Measurements from ENCODE around the gene CD69. TPM values are rescaled to one million over a fixed set of nuclear protein-coding genes. Genes with fewer than 3 reads are reported as not detected.

Gene CD69
- polyA plus RNA-seq, 1 donor from 2014 or later, result 0.72 TPM

- H3K79me2 ChIP-seq (replicated peaks; ENCODE audit: insufficient read depth, low read length), result no peaks in the 10 kb centered on the region
Observed at GRCh38 chr12:9753073-9753472, 7.6 kb downstream of the CD69 start.

GRCh38 chr12:9752145-9752933 is 8.4 kb downstream of the CD69 start:
- no peaks in the 10 kb centered on the region for H3K27me3 ChIP-seq (ENCODE audit: insufficient read depth, low read depth, low read length)
- no peak overlapping the region for H3K27ac ChIP-seq (ENCODE audit: low read length)
- H3F3A ChIP-seq (ENCODE audit: insufficient read depth, low read length, poor library complexity, severe bottlenecking), result no peaks in the 10 kb centered on the region
- H3K9ac ChIP-seq (ENCODE audit: low read length), result no peak overlapping the region
- no peak overlapping the region for H3K4me2 ChIP-seq (ENCODE audit: low read length)
- H3K4me3 ChIP-seq (ENCODE audit: low read length), result no peak overlapping the region
- H3K79me2 ChIP-seq (replicated peaks; ENCODE audit: insufficient read depth, low read length), result no peaks in the 10 kb centered on the region
- H3K36me3 ChIP-seq (ENCODE audit: insufficient read depth, low read length), result no peaks in the 10 kb centered on the region
- H2AFZ ChIP-seq (ENCODE audit: low read depth, low read length), result no peak overlapping the region
- H4K20me1 ChIP-seq (ENCODE audit: insufficient read depth), result no peaks in the 10 kb centered on the region
- no peaks in the 10 kb centered on the region for H3K9me2 ChIP-seq (ENCODE audit: insufficient read depth, low read length)
- H3K9me3 ChIP-seq (ENCODE audit: low read length), result no peaks in the 10 kb centered on the region
- no peak for TF ChIP-seq TAF1 (IDR thresholded peaks at IDR 0.05; ENCODE audit: low read depth)
- TF ChIP-seq REST (IDR thresholded peaks at IDR 0.05; ENCODE audit: borderline replicate concordance), result no peak
- no peak for TF ChIP-seq MXI1 (conservative IDR thresholded peaks at IDR 0.05; ENCODE audit: poor library complexity, severe bottlenecking)
- no peak for TF ChIP-seq CTCF (IDR thresholded peaks at IDR 0.05; ENCODE audit: poor library complexity, severe bottlenecking)
- no peak for TF ChIP-seq RAD21 (conservative IDR thresholded peaks at IDR 0.05)

More at GRCh38 chr12:9753073-9753472, 7.6 kb downstream of the CD69 start:
- H3F3A ChIP-seq (ENCODE audit: insufficient read depth, low read length, poor library complexity, severe bottlenecking), result no peaks in the 10 kb centered on the region
- no peaks in the 10 kb centered on the region for H4K20me1 ChIP-seq (ENCODE audit: insufficient read depth)
- no peaks in the 10 kb centered on the region for H3K9me3 ChIP-seq (ENCODE audit: low read length)
- H3K9me2 ChIP-seq (ENCODE audit: insufficient read depth, low read length), result no peaks in the 10 kb centered on the region
- H2AFZ ChIP-seq (ENCODE audit: low read depth, low read length), result no peak overlapping the region
- H3K4me2 ChIP-seq (ENCODE audit: low read length), result no peak overlapping the region
- no peak overlapping the region for H3K27ac ChIP-seq (ENCODE audit: low read length)
- no peaks in the 10 kb centered on the region for H3K27me3 ChIP-seq (ENCODE audit: insufficient read depth, low read depth, low read length)
- no peak overlapping the region for H3K9ac ChIP-seq (ENCODE audit: low read length)
- H3K36me3 ChIP-seq (ENCODE audit: insufficient read depth, low read length), result no peaks in the 10 kb centered on the region
- no peak for TF ChIP-seq REST (IDR thresholded peaks at IDR 0.05; ENCODE audit: borderline replicate concordance)
- TF ChIP-seq CTCF (IDR thresholded peaks at IDR 0.05; ENCODE audit: poor library complexity, severe bottlenecking), result no peak
- TF ChIP-seq SMC3 (conservative IDR thresholded peaks at IDR 0.05; ENCODE audit: poor library complexity), result no peak
- TF ChIP-seq EZH2 (IDR thresholded peaks at IDR 0.05; ENCODE audit: borderline replicate concordance, insufficient read depth, low read length, poor library complexity, severe bottlenecking), result no peak
- TF ChIP-seq EP300 (conservative IDR thresholded peaks at IDR 0.05; ENCODE audit: poor library complexity, severe bottlenecking), result no peak
- TF ChIP-seq RAD21 (conservative IDR thresholded peaks at IDR 0.05), result no peak
- TF ChIP-seq POLR2AphosphoS5 (IDR thresholded peaks at IDR 0.05), result no peak
- no peak for TF ChIP-seq MXI1 (conservative IDR thresholded peaks at IDR 0.05; ENCODE audit: poor library complexity, severe bottlenecking)
- TF ChIP-seq TAF1 (IDR thresholded peaks at IDR 0.05; ENCODE audit: low read depth), result no peak
- no peak overlapping the region for H3K4me3 ChIP-seq (ENCODE audit: low read length)

All from neural cell (in vitro differentiated cells).